Femur (tissue), 1 donor: Measurements from ENCODE around the gene PARVB.

Source experiments
- DNase-seq: peaks from one replicate; pipeline ENCODE4 v3.0.0-alpha.2; 2017

The PARVB gene

GRCh38 chr22:44116755-44117684 lies 92.9 kb downstream of the PARVB start:
- no peak for DNase-seq

- no peak for DNase-seq
Measured at GRCh38 chr22:44117746-44118145, 93.6 kb downstream of the PARVB start.

- no peak for DNase-seq
Measured at GRCh38 chr22:44118645-44119315, 94.7 kb downstream of the PARVB start.

GRCh38 chr22:44119669-44120313 lies 95.7 kb downstream of the PARVB start:
- DNase-seq = no peak

- no peak for DNase-seq
Measured at GRCh38 chr22:44120314-44120704, 96.2 kb downstream of the PARVB start.

- DNase-seq = no peak
Measured at GRCh38 chr22:44125421-44125820, 101.3 kb downstream of the PARVB start.

- no peak for DNase-seq
Measured at GRCh38 chr22:44126807-44127206, 102.7 kb downstream of the PARVB start.

- DNase-seq = no peak
Measured at GRCh38 chr22:44127356-44127755, 103.3 kb downstream of the PARVB start.

- DNase-seq = no peak
Measured at GRCh38 chr22:44128958-44129618, 105.0 kb downstream of the PARVB start.

GRCh38 chr22:44129619-44129976 lies 105.5 kb downstream of the PARVB start:
- DNase-seq = no peak

- no peak for DNase-seq
Measured at GRCh38 chr22:44130076-44130711, 106.1 kb downstream of the PARVB start.

- no peak for DNase-seq
Measured at GRCh38 chr22:44131412-44131811, 107.3 kb downstream of the PARVB start.

- no peak for DNase-seq
Measured at GRCh38 chr22:44131989-44132685, 108.0 kb downstream of the PARVB start.

GRCh38 chr22:44132724-44133123 lies 108.6 kb downstream of the PARVB start:
- no peak for DNase-seq

GRCh38 chr22:44133161-44133560 lies 109.1 kb downstream of the PARVB start:
- DNase-seq = no peak

GRCh38 chr22:44133901-44134571 lies 109.9 kb downstream of the PARVB start:
- peak; percentile 89 for DNase-seq

- DNase-seq = no peak
Measured at GRCh38 chr22:44136112-44136511, 112.0 kb downstream of the PARVB start.

GRCh38 chr22:44136786-44137185 lies 112.7 kb downstream of the PARVB start:
- no peak for DNase-seq

- no peak for DNase-seq
Measured at GRCh38 chr22:44137415-44137814, 113.3 kb downstream of the PARVB start.

GRCh38 chr22:44139773-44140172 lies 115.7 kb downstream of the PARVB start:
- no peak for DNase-seq

- no peak for DNase-seq
Measured at GRCh38 chr22:44142421-44143104, 118.5 kb downstream of the PARVB start.
